Activated T-helper 1 cell treated with Interleukin-2 at 50 U/mL for 16 hours (primary cell): ENCODE data around the gene NT5DC4.

Experiments used
- DNase-seq: peaks from one replicate; pipeline ENCODE4 v3.0.0-alpha.2; 2020; ENCODE audit warnings: low read depth

NT5DC4 gene

GRCh38 chr2:112784199-112785189 lies 63.7 kb downstream of the NT5DC4 start, which contains the start of gene IL1A:
IL1A (minus strand) TSS chr2:112784493; CDS start chr2:112783770, 723 bp downstream.
- no peak for DNase-seq

- DNase-seq: no peak
These were observed 66.5 kb downstream of the NT5DC4 start for GRCh38 chr2:112787294-112787693.

- no peak for DNase-seq
These were observed 67.0 kb downstream of the NT5DC4 start for GRCh38 chr2:112787729-112788393.

- no peak for DNase-seq
These were observed 67.8 kb downstream of the NT5DC4 start for GRCh38 chr2:112788653-112789052.
